Astrocyte (in vitro differentiated cells and primary cell): ENCODE measurements around the gene PPIG. TPM values are rescaled to one million over a fixed set of nuclear protein-coding genes. Genes with fewer than 3 reads are reported as not detected.
"Not testable (repeated sequence)": the region's sequence is repeated elsewhere in the genome, so short reads cannot be mapped to it uniquely, and the experiment has no call there.

Experiments
- DNase-seq: peaks from one replicate; pipeline ENCODE4 v3.0.0-alpha.2; 2010; ENCODE audit warnings: low read depth
- FAIRE-seq: peaks from 2 replicates; lab custom pipeline; 2011; peaks lifted over from hg19 to GRCh38; lab: Jason Lieb, UNC
- H2AFZ ChIP-seq: 2 replicates; pipeline ENCODE4 v1.6.0; 2012; ENCODE audit warnings: low read depth, low read length, inconsistent platforms
- H3K27ac ChIP-seq: 2 replicates; pipeline ENCODE4 v1.5.1; 2011; ENCODE audit warnings: low read depth, low read length, inconsistent platforms
- H3K27me3 ChIP-seq: 2 replicates; pipeline ENCODE4 v1.6.0; 2011; ENCODE audit warnings: low read length, inconsistent platforms; ENCODE audit not compliant: insufficient read depth
- H3K36me3 ChIP-seq: 2 replicates; pipeline ENCODE4 v1.5.1; 2011; ENCODE audit warnings: low read length, inconsistent platforms; ENCODE audit not compliant: insufficient read depth
- H3K4me1 ChIP-seq: 2 replicates; pipeline ENCODE4 v1.5.1; 2011; ENCODE audit warnings: low read length, inconsistent platforms; ENCODE audit not compliant: insufficient read depth
- H3K4me2 ChIP-seq: 2 replicates; pipeline ENCODE4 v1.6.0; 2012; ENCODE audit warnings: low read length, inconsistent platforms
- H3K4me3 ChIP-seq: 2 replicates; pipeline ENCODE4 v1.5.1; 2011; ENCODE audit warnings: low read depth, mild to moderate bottlenecking, low read length, inconsistent platforms; ENCODE audit not compliant: insufficient read depth
- H3K79me2 ChIP-seq: 2 replicates; pipeline ENCODE4 v1.6.0; 2012; ENCODE audit warnings: mild to moderate bottlenecking, low read length, inconsistent platforms; ENCODE audit not compliant: insufficient read depth
- H3K9ac ChIP-seq: 2 replicates; pipeline ENCODE4 v1.6.0; 2012; ENCODE audit warnings: mild to moderate bottlenecking, low read length, inconsistent platforms
- H3K9me3 ChIP-seq: 2 replicates; pipeline ENCODE4 v1.5.1; 2012; ENCODE audit warnings: low read depth, mild to moderate bottlenecking, low read length, inconsistent platforms; ENCODE audit not compliant: insufficient read depth
- H4K20me1 ChIP-seq: 2 replicates; pipeline ENCODE4 v1.6.0; 2012; ENCODE audit warnings: low read length, inconsistent platforms; ENCODE audit not compliant: insufficient read depth
- H3K27ac Mint-ChIP-seq: one replicate; pipeline ENCODE4 v1.8.0; 2021; ENCODE audit warnings: mild to moderate bottlenecking, mixed read lengths; ENCODE audit not compliant: unreplicated experiment
- H3K27me3 Mint-ChIP-seq: one replicate; pipeline ENCODE4 v1.8.0; 2021; ENCODE audit warnings: low read depth, mixed read lengths; ENCODE audit not compliant: unreplicated experiment
- H3K36me3 Mint-ChIP-seq: one replicate; pipeline ENCODE4 v1.8.0; 2021; ENCODE audit warnings: low read depth, mixed read lengths; ENCODE audit not compliant: unreplicated experiment
- H3K4me1 Mint-ChIP-seq: one replicate; pipeline ENCODE4 v1.8.0; 2021; ENCODE audit warnings: low read depth, mixed read lengths; ENCODE audit not compliant: unreplicated experiment
- H3K4me3 Mint-ChIP-seq: one replicate; pipeline ENCODE4 v1.8.0; 2021; ENCODE audit warnings: mild to moderate bottlenecking, moderate library complexity, mixed read lengths; ENCODE audit not compliant: unreplicated experiment
- H3K9me3 Mint-ChIP-seq: one replicate; pipeline ENCODE4 v1.8.0; 2021; ENCODE audit warnings: mild to moderate bottlenecking, mixed read lengths; ENCODE audit not compliant: unreplicated experiment
- CTCF ChIP-seq: IDR thresholded peaks from 2 replicates; pipeline ENCODE4 v1.5.1; 2011; ENCODE audit warnings: low read depth, mild to moderate bottlenecking, inconsistent platforms, low read length, moderate library complexity; ENCODE audit not compliant: insufficient read depth
- EZH2 ChIP-seq: IDR thresholded peaks from 2 replicates; pipeline ENCODE4 v1.6.1; 2012; ENCODE audit warnings: mild to moderate bottlenecking, low read length, inconsistent platforms; ENCODE audit not compliant: insufficient read depth
- total RNA-seq: library from RNA; stranded (reverse); gene quantifications from 2 replicates; pipeline ENCODE4 v1.2.1, GENCODE V29; 2021

Gene PPIG
- total RNA-seq, 1 donor from 2014 or later = 40.2 TPM

GRCh38 chr2:169573160-169573973, 10.8 kb upstream of the PPIG start, which contains the start of gene FASTKD1:
Gene FASTKD1 (minus strand): TSS chr2:169573865. CDS start chr2:169572029, 1,836 bp downstream.
- Histone ChIP-seq H3K4me2 (peak within 1 kb of the TSS; percentile 96), H3K9ac (peak within 1 kb of the TSS; percentile 86), H3K4me1 (peaks cover 4% of the 10 kb centered on the region), H3K79me2 (peaks cover 24% of the 10 kb centered on the region), H4K20me1 (no peaks in the 10 kb centered on the region), H2AFZ (peak within 1 kb of the TSS; percentile 94), H3K36me3 (no peaks in the 10 kb centered on the region), H3K4me3 (peak within 1 kb of the TSS; percentile 92), H3K27me3 (no peaks in the 10 kb centered on the region), H3K27ac (peak within 1 kb of the TSS; percentile 55), H3K9me3 (no peaks in the 10 kb centered on the region)
- Mint-ChIP-seq H3K4me1 (peaks cover 3% of the 10 kb centered on the region), H3K27ac (peak within 1 kb of the TSS; percentile 80), H3K9me3 (no peaks in the 10 kb centered on the region), H3K4me3 (peak within 1 kb of the TSS; percentile 97), H3K36me3 (no peaks in the 10 kb centered on the region), H3K27me3 (peaks cover 3% of the 10 kb centered on the region)
- peak; percentile 72 for DNase-seq
- peak; percentile 80 for FAIRE-seq
- no peak for TF ChIP-seq EZH2
- TF ChIP-seq CTCF = no peak

GRCh38 chr2:169573974-169574299, 10.2 kb upstream of the PPIG start:
- Mint-ChIP-seq H3K27me3 (peaks cover 7% of the 10 kb centered on the region), H3K27ac (no peak overlapping the region), H3K4me3 (peak overlapping the region; percentile 97), H3K36me3 (no peaks in the 10 kb centered on the region), H3K9me3 (no peaks in the 10 kb centered on the region), H3K4me1 (peaks cover 3% of the 10 kb centered on the region)
- peak overlapping the region; percentile 94 for H2AFZ ChIP-seq
- no peaks in the 10 kb centered on the region for H3K27me3 ChIP-seq
- H4K20me1 ChIP-seq = no peaks in the 10 kb centered on the region
- no peak for TF ChIP-seq CTCF
- no peak for TF ChIP-seq EZH2
- FAIRE-seq (no peak), DNase-seq (no peak)
- H3K4me3 ChIP-seq = peak overlapping the region; percentile 92
- H3K9me3 ChIP-seq = no peaks in the 10 kb centered on the region
- no peaks in the 10 kb centered on the region for H3K36me3 ChIP-seq
- H3K79me2 ChIP-seq = peaks cover 24% of the 10 kb centered on the region
- peak overlapping the region; percentile 96 for H3K4me2 ChIP-seq
- peak overlapping the region; percentile 55 for H3K27ac ChIP-seq
- H3K4me1 ChIP-seq = peaks cover 4% of the 10 kb centered on the region
- peak overlapping the region; percentile 86 for H3K9ac ChIP-seq

- H3K9me3 ChIP-seq, H3K27ac Mint-ChIP-seq, H3K4me1 Mint-ChIP-seq, DNase-seq, FAIRE-seq, H3K4me3 ChIP-seq, H3K27ac ChIP-seq, H3K36me3 Mint-ChIP-seq, H4K20me1 ChIP-seq, H3K36me3 ChIP-seq, H3K4me1 ChIP-seq, H3K4me2 ChIP-seq, H3K27me3 ChIP-seq, H3K9me3 Mint-ChIP-seq, H2AFZ ChIP-seq, H3K4me3 Mint-ChIP-seq, H3K9ac ChIP-seq, H3K27me3 Mint-ChIP-seq: not testable (repeated sequence)
- H3K79me2 ChIP-seq = peaks cover 24% of the 10 kb centered on the region
These were observed 9.6 kb upstream of the PPIG start for GRCh38 chr2:169574539-169574938.

GRCh38 chr2:169575264-169575663, 8.9 kb upstream of the PPIG start:
- not testable (repeated sequence) for H3K9me3 Mint-ChIP-seq, H4K20me1 ChIP-seq, H3K27me3 Mint-ChIP-seq, H3K4me3 ChIP-seq, FAIRE-seq, H3K36me3 ChIP-seq, H3K9ac ChIP-seq, H3K4me3 Mint-ChIP-seq, DNase-seq, H3K36me3 Mint-ChIP-seq, H3K27me3 ChIP-seq, H3K9me3 ChIP-seq, H3K4me1 ChIP-seq, H2AFZ ChIP-seq, H3K4me2 ChIP-seq, H3K4me1 Mint-ChIP-seq, H3K27ac ChIP-seq, H3K27ac Mint-ChIP-seq
- peaks cover 24% of the 10 kb centered on the region for H3K79me2 ChIP-seq
